Stimulated activated naive CD4-positive, alpha-beta T cell (primary cell): ENCODE data around the gene ERICH4.
"Not testable (repeated sequence)": the region's sequence is repeated elsewhere in the genome, so short reads cannot be mapped to it uniquely, and the experiment has no call there.

Source experiments
- DNase-seq, 6 experiments: peaks; one replicate each; lab custom pipeline; 2025; lab: John Stamatoyannopoulos, UW

Gene ERICH4

DNA sequence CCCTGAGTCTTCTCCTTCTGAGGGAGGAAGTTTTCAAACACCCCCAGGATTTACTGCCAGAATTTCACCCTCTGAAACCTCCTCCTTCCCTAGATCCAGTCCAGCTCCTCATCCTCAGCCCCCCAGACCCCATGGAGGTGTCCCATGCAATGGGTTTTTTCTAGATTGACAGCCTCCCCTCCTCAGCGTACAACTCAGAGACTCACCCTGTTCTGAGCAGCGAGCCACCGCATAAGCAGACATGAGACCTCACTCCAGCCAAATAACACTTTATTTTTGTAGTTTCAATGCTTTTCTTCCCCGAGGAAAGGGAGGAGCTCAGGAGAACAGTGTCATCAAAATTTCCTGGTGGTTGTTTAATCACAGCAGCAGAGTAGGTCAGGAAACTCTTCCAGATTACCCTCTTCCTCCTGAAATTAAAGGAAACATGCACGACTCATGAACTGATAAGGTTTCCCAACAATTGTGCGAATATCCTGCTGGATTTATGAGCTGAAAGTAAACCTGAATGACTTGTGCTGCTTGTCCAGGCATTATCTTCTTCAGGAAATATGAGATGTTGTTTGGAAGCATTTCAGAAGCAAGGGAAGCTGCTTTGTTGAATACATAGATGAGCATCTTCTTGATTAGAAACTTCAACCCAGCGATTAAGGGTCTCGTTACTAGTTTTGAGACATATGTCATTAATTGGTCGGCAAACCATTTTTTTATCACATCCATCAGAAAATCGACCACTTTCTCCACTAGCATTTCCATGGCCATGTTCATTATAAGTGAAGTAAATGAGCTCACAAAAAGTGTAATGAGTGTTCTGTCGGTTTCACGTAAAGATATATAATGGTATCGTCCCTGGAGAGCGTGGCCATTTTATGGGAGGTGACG, 36.2 kb downstream of the ERICH4 start:
- no peak for DNase-seq

DNA sequence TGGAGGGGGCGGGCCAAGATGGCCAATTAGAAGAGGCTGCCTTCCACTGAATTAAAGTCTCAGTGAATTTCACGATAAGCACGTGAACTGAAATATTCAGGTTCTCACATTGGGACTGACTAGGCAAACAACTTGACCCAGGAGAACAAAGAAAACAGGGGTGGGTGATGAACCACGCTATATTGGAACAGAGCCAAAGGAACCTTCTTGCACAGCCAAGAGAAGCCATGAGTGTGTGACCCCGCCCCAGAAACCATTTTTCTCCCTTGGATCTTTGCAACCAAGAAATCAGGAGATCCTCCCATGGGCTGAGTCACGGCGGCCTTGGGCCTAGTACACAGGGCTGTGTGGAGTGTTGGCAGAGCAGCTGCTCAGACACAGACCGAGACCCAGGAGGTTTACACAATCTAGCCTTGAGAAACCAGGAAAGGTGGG, 36.8 kb downstream of the ERICH4 start:
- DNase-seq = no peak

DNA sequence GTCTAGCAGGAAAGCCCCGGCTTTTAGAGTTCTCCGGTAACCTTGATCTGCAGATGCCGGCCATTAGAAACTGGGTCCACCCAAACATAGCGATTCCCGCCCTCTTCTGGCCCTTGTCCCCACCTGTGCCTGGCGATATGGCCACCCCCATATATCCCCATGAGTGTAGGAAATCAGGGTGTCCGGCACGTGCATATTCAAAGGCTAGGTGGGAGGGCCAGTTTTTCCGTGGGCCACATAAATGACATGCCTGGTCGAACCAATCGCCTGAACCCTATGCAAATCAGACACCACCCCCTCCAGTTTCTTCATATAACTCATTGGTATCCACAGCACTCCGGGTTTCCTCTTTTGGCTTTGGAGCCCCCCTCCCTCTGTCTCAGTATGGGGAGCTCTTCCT, 37.4 kb downstream of the ERICH4 start:
- DNase-seq = no peak

DNA sequence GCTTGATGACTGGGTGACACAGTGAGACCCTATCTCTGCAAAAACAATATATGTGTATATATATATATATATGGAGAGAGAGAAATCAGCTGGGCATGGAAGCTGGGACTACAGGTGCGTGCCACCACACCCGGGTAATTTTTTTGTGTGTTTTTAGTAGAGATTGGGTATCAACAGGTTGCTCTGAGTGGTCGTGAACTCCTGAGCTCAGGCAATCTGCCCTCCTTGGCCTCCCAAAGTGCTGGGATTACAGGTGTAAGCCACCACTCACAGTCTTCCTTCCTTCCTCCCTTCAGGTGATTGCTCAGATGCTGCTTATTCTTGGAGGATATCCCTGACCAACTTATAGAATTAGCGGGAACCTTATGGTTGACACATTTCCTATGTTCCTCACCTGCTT, 41.9 kb downstream of the ERICH4 start:
- no peak for DNase-seq

DNA sequence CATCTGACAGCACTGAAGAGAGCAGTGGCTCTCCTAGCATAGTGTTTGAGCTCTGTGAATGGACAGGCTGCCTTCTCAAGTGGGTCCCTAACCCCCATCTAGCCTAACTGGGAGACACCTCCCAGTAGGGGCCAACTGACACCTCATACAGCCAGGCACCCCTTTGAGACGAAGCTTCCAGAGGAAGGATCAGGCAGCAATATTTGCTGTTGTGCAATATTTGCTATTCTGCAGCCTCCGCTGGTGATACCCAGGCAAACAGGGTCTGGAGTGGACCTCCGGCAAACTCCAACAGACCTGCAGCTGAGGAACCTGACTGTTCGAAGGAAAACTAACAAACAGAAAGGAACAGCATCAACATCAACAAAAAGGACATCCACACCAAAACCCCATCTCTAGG, 44.0 kb downstream of the ERICH4 start:
- not testable (repeated sequence) for DNase-seq

DNA sequence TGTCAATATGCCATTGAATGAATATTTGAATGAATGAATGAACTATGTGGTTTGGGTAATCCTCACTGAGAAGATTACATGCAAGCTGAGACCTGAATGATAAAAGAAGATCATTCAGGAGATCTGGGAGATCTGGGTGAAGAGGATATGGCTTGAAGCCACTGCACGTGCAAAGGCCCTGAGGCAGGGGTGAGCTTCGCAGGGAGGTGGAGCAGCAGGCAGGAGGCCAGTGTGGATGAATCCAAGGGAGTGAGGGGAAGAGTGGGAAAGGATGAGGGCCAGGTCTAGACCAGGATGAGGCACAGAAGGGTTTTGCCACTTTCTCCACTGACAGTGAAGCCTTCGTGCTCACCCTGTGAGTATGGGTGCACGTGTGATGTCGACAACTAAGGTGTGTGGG, 49.9 kb downstream of the ERICH4 start:
- DNase-seq = no peak
